GM21825 (cell line): ENCODE results near the gene RBPMS2.

ENCODE experiments used
- ATAC-seq: cut with Tn5 transposase; IDR thresholded peaks from one replicate; pipeline ENCODE4 v1.9.1; 2021; ENCODE audit warnings: mild to moderate bottlenecking, moderate library complexity; ENCODE audit not compliant: unreplicated experiment

RBPMS2 gene

DNA sequence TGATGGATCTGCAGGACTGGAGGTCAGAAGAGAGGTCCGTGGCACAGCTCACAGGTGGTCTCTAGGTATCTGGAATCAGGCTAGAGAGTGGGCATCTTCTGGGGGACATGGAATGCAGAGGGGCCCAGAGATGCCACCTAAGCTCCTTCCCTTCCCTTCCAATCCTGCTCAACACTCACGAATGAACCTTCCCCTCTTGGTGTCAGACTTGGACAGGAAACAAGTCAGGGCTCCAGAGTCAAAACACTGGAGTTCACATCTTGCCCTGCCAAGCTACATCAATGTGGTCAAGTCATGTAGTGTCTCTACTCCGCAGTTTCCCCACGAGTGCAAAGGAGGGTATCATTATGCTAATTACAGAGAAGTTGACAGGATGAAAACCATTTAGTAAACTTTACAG, 16.0 kb upstream of the RBPMS2 start:
- ATAC-seq: no peak

DNA sequence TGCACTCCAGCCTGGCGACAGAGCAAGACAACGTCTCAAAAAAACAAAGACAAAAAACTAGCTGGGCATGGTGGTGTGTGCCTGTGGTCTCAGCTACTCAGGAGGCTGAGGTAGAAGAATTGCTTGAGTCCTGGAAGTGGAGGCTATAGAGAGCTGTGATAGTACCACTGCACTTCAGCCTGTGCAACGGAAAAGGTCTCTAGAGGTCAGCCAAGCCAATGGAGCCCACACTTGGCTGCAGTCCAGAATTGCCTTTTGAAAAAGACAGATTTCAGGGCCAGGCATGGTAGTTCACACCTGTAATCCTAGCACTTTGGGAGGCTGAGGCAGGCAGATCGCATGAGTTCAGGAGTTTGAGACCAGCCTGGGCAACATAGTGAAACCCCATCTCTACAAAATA, 8.4 kb upstream of the RBPMS2 start:
- no peak for ATAC-seq

GRCh38 chr15:64782751-64783150, 7.4 kb upstream of the RBPMS2 start:
- ATAC-seq: no peak

GRCh38 chr15:64781299-64781698, 5.9 kb upstream of the RBPMS2 start:
- ATAC-seq: no peak

DNA sequence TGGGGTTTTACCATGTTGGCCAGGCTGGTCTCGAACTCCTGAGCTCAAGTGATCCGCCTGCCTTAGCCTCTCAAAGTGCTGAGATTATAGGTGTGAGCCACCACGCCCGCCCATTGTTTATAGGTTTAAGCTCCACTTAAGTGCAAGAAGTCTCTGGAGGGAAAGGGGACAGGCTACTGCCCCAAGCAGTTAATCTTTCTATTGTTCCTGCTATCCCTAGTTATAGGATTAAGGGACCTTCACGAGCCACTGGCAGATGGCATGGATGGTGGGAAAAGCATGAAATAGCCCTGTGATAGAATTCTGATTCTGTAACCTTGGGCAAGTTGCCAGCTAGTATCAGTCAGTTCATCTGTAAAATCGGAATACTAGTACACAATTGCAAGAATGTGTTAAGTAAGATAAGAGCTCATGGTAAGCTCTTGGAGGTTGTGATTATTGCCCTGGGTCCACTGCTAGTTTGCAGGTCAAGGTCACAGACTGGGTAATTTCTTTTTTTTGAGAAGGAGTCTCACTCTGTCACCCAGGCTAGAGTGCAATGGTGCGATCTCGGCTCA, 5.3 kb upstream of the RBPMS2 start:
- no peak for ATAC-seq

GRCh38 chr15:64779630-64780029, 4.2 kb upstream of the RBPMS2 start:
- ATAC-seq: no peak

DNA sequence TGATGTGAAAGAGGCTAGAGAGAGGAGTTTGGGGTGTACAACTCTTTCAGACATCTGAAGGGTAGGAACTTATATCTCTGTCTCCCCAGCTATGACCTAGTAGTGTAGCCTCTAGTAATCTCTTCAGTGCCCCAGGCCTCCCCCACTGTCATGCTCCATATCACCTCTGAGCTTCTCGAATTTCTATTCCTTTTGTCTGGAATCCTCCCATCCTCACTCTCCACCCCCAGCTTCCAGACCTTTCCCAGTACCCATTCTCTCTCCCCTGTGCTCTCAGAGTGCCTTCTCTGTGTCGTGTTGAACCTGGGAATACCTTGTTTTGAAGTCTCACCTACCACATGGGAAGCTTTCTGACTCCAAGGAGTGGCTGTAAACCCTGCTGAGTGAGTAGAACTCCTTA, 3.6 kb upstream of the RBPMS2 start:
- no peak for ATAC-seq

- ATAC-seq: no peak
Observed at GRCh38 chr15:64776402-64776786, 1.0 kb upstream of the RBPMS2 start.

DNA sequence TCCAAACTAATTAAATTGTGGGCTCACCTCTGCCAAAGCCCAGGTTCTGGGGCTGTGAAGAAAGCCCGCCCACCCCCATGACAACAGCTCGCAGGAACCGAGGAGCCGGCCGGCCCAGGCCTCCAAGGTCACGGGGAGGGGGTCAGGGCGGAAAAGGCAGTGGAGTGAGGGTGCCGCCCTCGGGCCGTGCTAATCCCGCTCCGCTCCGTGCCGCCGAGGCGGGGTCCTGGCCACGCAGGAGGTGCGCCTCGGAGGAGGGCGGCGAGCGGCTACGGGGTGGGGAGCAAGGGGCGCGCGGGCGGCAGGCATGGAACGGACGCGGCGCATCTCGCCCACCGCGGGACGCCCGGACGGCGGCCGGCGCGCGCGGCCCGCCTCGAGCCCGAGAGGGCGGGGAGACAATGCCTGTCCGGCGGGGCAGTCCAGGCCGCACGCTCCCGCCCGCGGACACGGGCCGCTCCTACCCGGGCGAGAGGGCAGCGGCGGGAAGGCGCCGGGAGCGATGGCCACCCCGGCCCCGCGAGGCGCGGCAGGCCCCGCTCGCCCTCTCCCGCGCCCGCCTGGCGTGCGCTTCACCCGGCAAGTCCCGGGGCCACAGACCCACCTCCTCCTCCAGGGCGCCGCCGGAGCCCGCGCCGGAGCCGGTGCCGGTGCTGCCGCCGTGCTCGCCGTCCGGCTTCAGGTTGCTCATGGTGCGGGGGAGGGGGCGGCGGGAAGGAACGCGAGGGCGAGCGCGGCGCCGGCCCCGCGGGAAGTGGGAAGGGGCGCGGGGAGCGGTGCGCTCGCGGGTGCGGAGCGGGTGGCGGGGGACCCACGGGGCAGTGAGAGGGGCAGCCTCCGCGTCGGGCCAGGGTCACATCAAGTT, 528 bp downstream of the RBPMS2 start:
- no peak for ATAC-seq

GRCh38 chr15:64774037-64774628, 1.3 kb downstream of the RBPMS2 start:
- no peak for ATAC-seq

DNA sequence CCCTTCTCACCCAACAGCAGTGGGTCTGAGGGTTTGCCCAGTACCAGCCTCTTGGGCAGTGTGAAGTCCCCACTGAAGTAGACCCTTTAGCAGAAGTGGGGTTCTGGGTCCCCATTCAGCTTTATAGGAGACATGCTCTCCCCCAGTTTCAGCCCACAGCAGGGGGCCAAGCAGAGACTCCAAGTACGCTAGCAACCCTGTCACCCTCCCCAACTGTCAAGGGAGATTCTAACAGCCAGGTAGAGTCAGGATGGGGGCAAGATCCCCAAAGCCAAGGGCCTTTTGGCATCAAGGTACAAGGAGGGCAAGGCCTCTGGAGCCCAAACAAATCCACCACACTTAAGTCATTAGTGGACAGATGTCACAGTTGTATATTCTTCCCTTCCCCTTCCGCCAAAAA, 1.8 kb downstream of the RBPMS2 start:
- no peak for ATAC-seq

DNA sequence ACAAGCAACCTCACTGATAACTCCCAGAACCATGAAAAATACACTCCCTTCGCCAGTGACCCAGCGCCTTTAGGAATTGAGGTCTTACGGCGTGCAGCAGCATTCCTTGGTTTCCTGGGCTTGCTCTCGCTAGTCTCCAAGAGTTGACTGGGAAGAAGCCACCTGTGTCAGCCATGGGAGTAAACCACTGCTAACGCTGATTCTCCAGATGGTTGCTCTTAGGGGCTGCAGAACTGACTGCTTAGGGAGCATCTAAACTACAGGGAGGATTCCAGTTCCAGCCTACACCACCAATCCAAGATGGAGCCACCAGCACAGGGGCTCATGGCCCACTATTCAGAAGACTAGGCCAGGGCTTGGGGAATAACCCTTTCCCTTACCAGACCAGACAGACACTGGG, 2.4 kb downstream of the RBPMS2 start:
- no peak for ATAC-seq

GRCh38 chr15:64772488-64772887, 2.9 kb downstream of the RBPMS2 start:
- no peak for ATAC-seq

GRCh38 chr15:64770626-64771025, 4.8 kb downstream of the RBPMS2 start:
- ATAC-seq: no peak

GRCh38 chr15:64767203-64767602, 8.2 kb downstream of the RBPMS2 start:
- no peak for ATAC-seq

GRCh38 chr15:64766058-64766457, 9.3 kb downstream of the RBPMS2 start:
- ATAC-seq: no peak

- no peak for ATAC-seq
Observed at GRCh38 chr15:64763874-64764273, 11.5 kb downstream of the RBPMS2 start.

DNA sequence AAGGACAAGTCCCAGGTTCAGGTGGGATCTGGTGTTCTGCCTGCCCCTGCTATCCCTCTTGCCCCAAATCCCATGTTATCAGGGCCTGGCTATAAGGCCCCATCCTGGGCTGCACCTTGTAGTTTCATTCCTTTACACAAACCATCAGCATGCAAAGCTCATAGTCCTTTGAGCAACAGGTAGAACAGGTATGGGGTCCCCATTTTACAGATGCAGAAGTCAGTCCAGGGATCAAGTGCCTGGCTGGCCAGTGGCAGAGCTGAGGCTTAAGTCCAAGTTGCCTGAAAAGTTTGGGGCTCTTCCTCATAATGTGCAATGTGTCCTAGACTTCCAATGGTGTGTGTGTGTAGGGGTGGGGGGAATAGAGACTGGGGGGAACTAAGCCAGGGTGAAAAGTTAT, 11.9 kb downstream of the RBPMS2 start:
- ATAC-seq: no peak

DNA sequence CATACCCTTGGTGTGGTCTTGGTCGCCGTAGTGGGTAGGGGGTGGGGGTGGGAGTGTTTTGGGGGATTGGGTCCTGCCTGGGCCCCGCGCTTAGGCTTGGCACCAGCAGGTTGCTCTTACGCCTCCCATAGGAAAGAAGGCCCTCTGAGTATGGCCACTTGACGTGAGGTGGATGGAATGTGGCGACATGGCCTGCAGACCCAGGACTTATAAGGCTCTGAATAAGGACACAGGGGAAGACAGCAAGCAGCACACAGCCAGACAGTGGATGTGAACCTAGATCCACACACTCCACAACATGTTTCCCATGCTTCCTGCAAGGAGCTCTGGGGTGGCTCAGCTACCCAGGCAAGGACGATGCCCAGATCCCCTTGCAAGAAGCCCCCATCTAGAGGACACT, 12.4 kb downstream of the RBPMS2 start:
- no peak for ATAC-seq

DNA sequence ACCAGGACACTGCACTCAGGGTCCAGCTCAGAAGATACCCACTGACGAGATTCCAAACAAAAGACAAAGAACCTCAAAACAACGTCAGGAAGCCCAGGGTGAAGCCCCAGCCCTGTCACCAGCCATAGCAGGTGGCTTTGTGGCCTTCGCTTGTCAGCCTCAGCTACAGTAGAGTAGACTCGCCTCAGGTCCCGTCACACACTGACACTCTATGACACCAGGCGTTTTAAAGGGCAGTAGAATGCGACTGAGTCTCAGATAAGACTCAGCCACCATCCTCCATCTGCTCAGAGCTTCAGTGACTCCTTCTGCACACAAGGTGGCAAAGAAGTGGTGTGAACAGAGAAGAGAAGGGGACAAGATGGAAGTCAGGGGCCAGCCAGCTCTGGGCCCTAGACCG, 12.8 kb downstream of the RBPMS2 start:
- ATAC-seq: no peak

DNA sequence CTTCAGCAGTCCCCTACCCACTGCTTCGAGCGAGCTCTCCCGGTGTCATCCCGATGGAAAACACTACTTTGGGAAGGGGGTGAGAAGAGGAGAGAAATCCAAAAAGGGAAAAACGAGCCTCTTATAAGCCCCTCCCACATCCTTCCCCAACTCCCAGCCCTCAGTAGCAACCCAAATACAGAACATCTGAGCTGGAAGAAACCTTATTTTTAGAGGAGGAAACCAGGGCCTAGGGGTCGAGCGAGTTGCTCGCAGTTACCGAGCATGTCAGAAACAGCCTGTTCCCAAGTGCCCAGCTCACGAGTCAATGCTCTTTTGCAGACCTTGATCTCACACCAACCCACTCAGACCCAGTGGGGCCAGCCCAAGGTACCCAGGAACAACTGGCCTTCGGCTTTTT, 14.2 kb downstream of the RBPMS2 start:
- no peak for ATAC-seq

GRCh38 chr15:64760056-64760455, 15.3 kb downstream of the RBPMS2 start:
- ATAC-seq: no peak
